Endothelial cell of umbilical vein (primary cell): ENCODE data around the gene RUSC2. TPM values are rescaled to one million over a fixed set of nuclear protein-coding genes. Genes with fewer than 3 reads are reported as not detected.
"Not testable (repeated sequence)": the region's sequence is repeated elsewhere in the genome, so short reads cannot be mapped to it uniquely, and the experiment has no call there.

Experiments
- BruUV-seq: library from RNA; stranded (reverse); fragments of 400-500 nt; replicated peaks from 2 replicates; lab custom pipeline; 2021; lab: Mats Ljungman, UMichigan
- CTCF ChIA-PET: fragments of 300-600, 350-600 bp; sonication (Branson Sonifier 250); formaldehyde crosslinking; loops from one replicate; lab custom pipeline; 2021; ENCODE audit warnings: antibody characterized with exemption, inconsistent platforms; lab: Charles Lee
- POLR2A ChIA-PET: fragments of 300-600, 350-600 bp; sonication (Branson Sonifier 250); formaldehyde crosslinking; loops from one replicate; lab custom pipeline; 2021; ENCODE audit warnings: antibody characterized with exemption, inconsistent platforms; lab: Charles Lee
- DNase-seq: peaks from one replicate; pipeline ENCODE4 v3.0.0-alpha.2; 2011; ENCODE audit warnings: low read depth, low spot score
- FAIRE-seq: peaks from 2 replicates; lab custom pipeline; 2011; peaks lifted over from hg19 to GRCh38; lab: Jason Lieb, UNC
- H2AFZ ChIP-seq: 2 replicates; pipeline ENCODE4 v1.6.0; 2012; ENCODE audit warnings: low read depth, low read length, control low read depth, inconsistent platforms
- H3K27ac ChIP-seq: 2 replicates; pipeline ENCODE4 v1.5.1; 2011; ENCODE audit warnings: low read depth, mild to moderate bottlenecking, control low read depth, low read length, moderate library complexity; ENCODE audit not compliant: insufficient read depth
- H3K27me3 ChIP-seq, 2 experiments: 2 replicates each; pipeline versions ENCODE4 v1.6.0 to v1.6.1; 2011; ENCODE audit warnings: low read length in 2 of 2, mixed read lengths in 1 of 2; ENCODE audit not compliant: control insufficient read depth in 2 of 2, insufficient read depth in 2 of 2
- H3K36me3 ChIP-seq, 2 experiments: 2 replicates in 1 of 2; 3 replicates in 1 of 2; pipeline ENCODE4 v1.5.1; 2011; ENCODE audit warnings: low read length in 2 of 2, mild to moderate bottlenecking in 1 of 2, moderate library complexity in 1 of 2; ENCODE audit not compliant: control insufficient read depth in 2 of 2, insufficient read depth in 2 of 2; ENCODE audit errors: extremely low read depth in 1 of 2
- H3K4me1 ChIP-seq: 3 replicates; pipeline ENCODE4 v1.5.1; 2011; ENCODE audit warnings: mild to moderate bottlenecking, low read length; ENCODE audit not compliant: control insufficient read depth, insufficient read depth; ENCODE audit errors: extremely low read depth
- H3K4me2 ChIP-seq: 2 replicates; pipeline ENCODE4 v1.6.1; 2011; ENCODE audit warnings: low read length, control low read depth, mixed read lengths; ENCODE audit not compliant: insufficient read depth
- H3K4me3 ChIP-seq, 3 experiments: fragments of 200-600 bp in 1 of 3; sonication (generic), shearing (Covaris generic) in 1 of 3; replicated peaks in 1 of 3; 2 replicates each; pipeline ENCODE4 v1.5.1; 2011 to 2016; ENCODE audit warnings: control low read depth in 3 of 3, low read length in 3 of 3, mild to moderate bottlenecking in 2 of 3, inconsistent platforms in 1 of 3, low read depth in 1 of 3, moderate library complexity in 1 of 3; ENCODE audit not compliant: insufficient read depth in 1 of 3
- H3K79me2 ChIP-seq: 2 replicates; pipeline ENCODE4 v1.6.0; 2012; ENCODE audit warnings: low read length, inconsistent platforms; ENCODE audit not compliant: control insufficient read depth, insufficient read depth
- H3K9ac ChIP-seq: replicated peaks from 2 replicates; pipeline ENCODE3; 2011; ENCODE audit warnings: low read length, control low read depth; ENCODE audit not compliant: insufficient read depth; ENCODE audit errors: extremely low read depth
- H3K9me1 ChIP-seq: replicated peaks from 3 replicates; pipeline ENCODE4 v1.6.0; 2011; ENCODE audit warnings: mild to moderate bottlenecking, low read length; ENCODE audit not compliant: control insufficient read depth, insufficient read depth; ENCODE audit errors: extremely low read depth
- H3K9me3 ChIP-seq: replicated peaks from 2 replicates; pipeline ENCODE4 v1.5.1; 2012; ENCODE audit warnings: low read length, inconsistent platforms; ENCODE audit not compliant: control insufficient read depth, insufficient read depth
- H4K20me1 ChIP-seq: replicated peaks from 2 replicates; pipeline ENCODE3; 2011; ENCODE audit warnings: mild to moderate bottlenecking, low read length; ENCODE audit not compliant: control insufficient read depth, insufficient read depth; ENCODE audit errors: extremely low read depth
- FOS ChIP-seq: IDR thresholded peaks from 2 replicates; pipeline ENCODE4 v1.6.1; 2011; ENCODE audit warnings: mild to moderate bottlenecking, low read length, moderate library complexity, borderline replicate concordance; ENCODE audit not compliant: insufficient read depth
- MAX ChIP-seq: IDR thresholded peaks from 2 replicates; pipeline ENCODE4 v1.6.1; 2011; ENCODE audit not compliant: insufficient read depth, insufficient read length
- POLR2AphosphoS5 ChIP-seq: IDR thresholded peaks from 2 replicates; pipeline ENCODE4 v1.6.1; 2012; ENCODE audit warnings: low read depth, mild to moderate bottlenecking, control low read depth, low read length, moderate library complexity; ENCODE audit not compliant: insufficient read depth
- dilution Hi-C: fragments of 300-500 bp; cut with MboI; formaldehyde crosslinking; loops from one replicate; pipeline ENCODE4 v1.15.0; 2019; ENCODE audit warnings: low sequenced_read_pairs; ENCODE audit not compliant: extremely low pct_ligation_motif_present
- intact Hi-C: fragments of 100-400 bp; cut with micrococcal nuclease; formaldehyde crosslinking; loops from one replicate; pipeline ENCODE4 v1.10.0; 2022
- polyA plus RNA-seq, 4 experiments: library from polyadenylated mRNA; depleted of rRNA in 3 of 4; stranded (reverse) in 3 of 4; unstranded in 1 of 4; fragments of >200 nt; gene quantifications; 2 replicates each; pipeline versions ENCODE4 v1.2.1 to v1.2.3, GENCODE V29; 2011 to 2012; ENCODE audit warnings: missing spikeins in 1 of 4
- total RNA-seq: library from RNA; stranded (reverse); gene quantifications from 2 replicates; pipeline ENCODE4 v1.2.3, GENCODE V29; 2021

The RUSC2 gene
- total and polyA plus RNA-seq, 2 donors (not counting 3 experiments of a cell fraction or from before 2014, with no cell fraction given) = 26.1 to 46.2 TPM

DNA sequence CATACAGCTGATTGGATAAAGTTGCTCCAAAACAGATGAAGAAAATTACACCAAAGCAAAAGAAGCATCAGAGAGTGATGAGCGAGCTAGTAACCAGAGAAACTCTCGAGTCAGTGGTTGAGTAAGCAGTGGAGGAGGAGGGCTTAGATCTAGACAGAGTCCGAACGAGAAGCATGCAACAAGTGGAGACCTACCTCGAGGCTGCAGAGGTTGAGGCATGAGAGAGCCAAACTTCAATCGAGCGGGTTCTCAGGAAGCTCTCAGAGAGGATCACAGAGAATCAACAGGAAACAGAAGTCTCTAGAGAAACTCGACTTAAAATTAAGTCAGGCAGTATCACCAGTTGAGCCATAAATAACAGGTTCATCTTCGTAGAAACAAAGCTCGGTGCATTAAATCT lies 6.1 kb downstream of the RUSC2 start:
- dilution Hi-C loops = no loop called here
- no peak overlapping the region for H3K4me2 ChIP-seq
- POLR2A ChIA-PET = no interaction called here

GRCh38 chr9:35498245-35498644 lies 8.3 kb downstream of the RUSC2 start:
- H3K4me3 ChIP-seq, H3K36me3 ChIP-seq, BruUV-seq, POLR2A ChIA-PET, H3K9me1 ChIP-seq, H3K4me2 ChIP-seq, FAIRE-seq, H4K20me1 ChIP-seq, H3K9me3 ChIP-seq, H2AFZ ChIP-seq, dilution Hi-C loops, H3K9ac ChIP-seq, DNase-seq, intact Hi-C loops, H3K4me1 ChIP-seq, H3K27ac ChIP-seq, H3K27me3 ChIP-seq: not testable (repeated sequence)
- CTCF ChIA-PET = interaction anchor here (1.0 to 1.4 kb wide), 2 partner anchors 9 to 56 kb away, joined by 5 to 7 read pairs; no protein-coding TSS in a partner anchor
- H3K79me2 ChIP-seq = peaks cover 93% of the 10 kb centered on the region

More for the DNA sequence above, 6.1 kb downstream of the RUSC2 start:
- peaks cover 2 to 4% of the 10 kb centered on the region in 2 experiments for H3K36me3 ChIP-seq
- no peaks in the 10 kb centered on the region for H3K9me3 ChIP-seq
- H3K27ac ChIP-seq = no peak overlapping the region
- no TSS peak for BruUV-seq
- peaks cover 18% of the 10 kb centered on the region for H3K4me1 ChIP-seq
- no peaks in the 10 kb centered on the region for H4K20me1 ChIP-seq
- FAIRE-seq (no peak), DNase-seq (no peak)
- no peak overlapping the region for H2AFZ ChIP-seq
- H3K4me3 ChIP-seq = no peak overlapping the region
- H3K79me2 ChIP-seq = peaks cover 87% of the 10 kb centered on the region
- H3K9ac ChIP-seq = no peak overlapping the region
- TF ChIP-seq FOS (no peak), POLR2AphosphoS5 (no peak), MAX (no peak)
- CTCF ChIA-PET = interaction anchor here (1.3 to 1.8 kb wide), 2 partner anchors 10 to 58 kb away, joined by 6 to 10 read pairs; no protein-coding TSS in a partner anchor
- no peaks in the 10 kb centered on the region for H3K9me1 ChIP-seq
- intact Hi-C loops = no loop called here
- no peaks in the 10 kb centered on the region for H3K27me3 ChIP-seq
